Measurements from ENCODE around the gene SYNGR3.

- TF ChIP-seq REST (IDR thresholded peaks at IDR 0.05; ENCODE audit: borderline replicate concordance) (no peak), CTCF (IDR thresholded peaks at IDR 0.05; ENCODE audit: poor library complexity, severe bottlenecking) (no peak), TAF1 (IDR thresholded peaks at IDR 0.05; ENCODE audit: low read depth) (no peak), EZH2 (IDR thresholded peaks at IDR 0.05; ENCODE audit: borderline replicate concordance, insufficient read depth, low read length, poor library complexity, severe bottlenecking) (no peak)
These were observed 9.6 kb upstream of the SYNGR3 start for GRCh38 chr16:1980030-1980769.
